DMS 273 treated with DMSO at 0.1 percent for 48 hours (cell line): ENCODE results near the gene PNMA6A.
"Not testable (repeated sequence)": the region's sequence is repeated elsewhere in the genome, so short reads cannot be mapped to it uniquely, and the experiment has no call there.

ENCODE experiments used
- DNase-seq: peaks from one replicate; lab custom pipeline; 2025; lab: John Stamatoyannopoulos, UW

The PNMA6A gene

DNA sequence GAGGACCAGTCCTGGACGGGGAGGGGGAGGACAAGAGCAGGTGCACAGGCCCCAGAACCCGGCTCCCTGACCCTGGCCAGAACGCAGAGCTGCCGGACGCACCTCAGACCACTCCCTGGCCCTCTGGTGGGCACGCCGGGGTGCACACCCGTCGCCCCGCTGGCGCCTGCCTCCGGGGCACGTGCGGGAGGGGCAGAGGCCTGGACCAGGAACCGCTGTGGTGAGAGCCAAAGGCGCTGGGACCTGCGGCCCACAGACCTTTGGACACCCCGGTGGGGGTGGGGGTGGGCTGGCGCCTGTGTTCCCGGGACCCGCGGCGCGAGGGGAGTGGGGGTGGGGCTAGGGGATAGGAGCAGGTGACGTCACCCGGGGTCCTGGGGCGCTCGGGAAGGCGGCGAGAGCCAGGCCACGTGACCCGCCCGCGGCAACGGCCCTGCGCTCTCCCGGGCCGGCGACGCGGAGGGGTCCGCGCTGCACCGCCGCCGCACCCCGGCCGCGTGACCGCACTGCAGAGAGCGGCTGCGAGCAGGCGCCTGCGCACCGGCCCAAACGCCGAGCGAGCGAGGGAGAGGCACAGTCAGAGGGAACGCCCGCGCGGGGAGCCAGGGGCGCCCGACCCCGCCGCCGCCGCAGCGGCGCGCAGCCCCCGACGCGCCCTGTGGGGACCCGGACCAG is at the start of gene PNMA6A:
Gene PNMA6A, plus strand, starts transcription at position 546 of the 675 bp plus-strand sequence. CDS start 609 bp downstream, outside the sequence.
- not testable (repeated sequence) for DNase-seq

- not testable (repeated sequence) for DNase-seq
Measured at GRCh38 chrX:153026501-153026900, 45.8 kb upstream of the PNMA6A start.

GRCh38 chrX:153028487-153028886 is 43.8 kb upstream of the PNMA6A start:
- not testable (repeated sequence) for DNase-seq

DNA sequence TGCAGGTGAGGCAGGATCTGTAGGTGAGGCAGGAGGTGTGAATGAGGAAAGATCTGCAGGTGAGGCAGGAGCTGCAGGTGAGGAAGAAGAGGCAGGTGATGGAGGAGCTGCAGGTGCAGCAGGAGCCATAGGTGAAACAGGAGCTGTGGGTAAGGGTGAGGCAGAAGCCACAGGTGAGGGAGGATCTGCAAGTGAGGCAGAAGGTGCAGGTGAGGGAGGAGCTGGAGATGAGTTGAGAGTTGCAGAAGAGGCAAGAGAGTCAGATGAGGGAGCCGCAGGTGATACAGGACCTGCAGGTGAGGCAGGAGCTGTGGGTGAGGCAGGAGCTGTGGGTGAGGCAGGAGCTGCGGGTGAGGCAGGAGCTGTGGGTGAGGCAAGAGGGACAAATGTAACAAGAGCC is 43.1 kb upstream of the PNMA6A start:
- DNase-seq: no peak

GRCh38 chrX:153029875-153030274 is 42.4 kb upstream of the PNMA6A start:
- DNase-seq: no peak

- DNase-seq: no peak
Measured at GRCh38 chrX:153030801-153031200, 41.5 kb upstream of the PNMA6A start.

GRCh38 chrX:153032397-153033118 is 39.7 kb upstream of the PNMA6A start:
- no peak for DNase-seq

DNA sequence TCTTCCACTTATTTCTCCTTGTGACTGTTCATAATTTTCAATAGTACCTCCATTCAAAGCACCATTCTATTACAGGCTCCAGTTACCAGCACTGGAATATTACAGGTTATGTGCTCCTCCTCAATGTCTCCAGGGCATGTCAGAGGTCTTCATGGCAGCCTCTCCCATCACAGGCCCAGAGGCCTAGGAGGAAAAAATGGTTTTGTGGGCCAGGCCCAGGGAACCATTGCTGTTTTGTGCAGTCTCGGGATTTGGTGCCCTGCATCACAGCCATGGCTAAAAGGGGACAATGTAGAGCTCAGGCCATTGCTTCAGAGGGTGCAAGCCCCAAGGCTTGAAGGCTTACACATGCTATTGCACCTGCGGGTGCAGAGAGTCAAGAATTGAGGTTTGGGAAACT is 23.2 kb upstream of the PNMA6A start:
- no peak for DNase-seq

- no peak for DNase-seq
Measured at GRCh38 chrX:153052534-153052933, 19.7 kb upstream of the PNMA6A start.

GRCh38 chrX:153055871-153056749 is 16.1 kb upstream of the PNMA6A start, which contains the start of gene PNMA3:
PNMA3 (plus strand) TSS chrX:153056470; CDS start chrX:153057056, 586 bp downstream.
- DNase-seq: no peak

- DNase-seq: no peak
Measured at GRCh38 chrX:153057281-153057680, 15.0 kb upstream of the PNMA6A start.

DNA sequence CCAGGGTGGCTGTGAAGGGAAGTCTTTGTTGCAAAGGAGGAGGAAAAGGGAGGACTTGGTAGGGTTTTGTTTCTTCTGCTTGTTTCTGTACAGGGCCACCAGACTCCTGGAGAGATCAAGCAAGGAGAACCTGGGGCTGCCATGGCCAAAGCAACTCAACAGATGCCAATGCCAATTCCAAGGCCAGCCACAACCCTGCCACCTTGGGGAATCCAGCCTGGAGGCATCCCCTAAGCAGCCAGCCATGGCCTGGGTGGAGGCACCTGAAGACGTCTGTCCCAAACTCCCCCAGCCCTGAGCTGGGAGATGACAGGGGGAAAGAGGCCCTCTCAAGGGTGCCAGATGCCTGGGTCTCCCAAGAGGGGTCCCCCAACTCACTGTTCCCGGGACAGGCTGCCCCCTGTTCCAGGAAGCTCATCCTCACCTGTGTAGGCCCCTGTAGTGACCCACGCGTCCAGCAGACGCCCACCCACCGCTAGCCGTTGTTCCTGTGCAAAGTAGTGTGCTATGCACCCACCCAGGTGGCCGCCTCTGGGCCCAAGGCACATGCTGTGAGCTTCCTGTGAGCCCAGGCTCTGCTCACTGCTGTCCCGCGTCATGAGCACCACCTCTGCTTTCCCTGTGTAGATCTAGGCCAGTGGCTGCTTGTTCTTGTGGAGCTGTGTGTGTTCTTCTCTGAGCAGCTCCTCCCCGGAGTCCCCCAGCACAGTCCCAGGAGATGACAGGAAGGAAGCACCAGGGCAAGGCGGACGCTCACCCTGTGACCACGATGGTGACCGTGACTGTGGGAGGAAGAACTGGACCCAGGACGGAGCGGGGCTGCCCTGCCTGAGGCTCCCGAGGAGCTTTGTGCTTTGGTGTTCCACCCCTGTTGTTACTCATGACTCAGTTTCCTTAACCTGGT is 12.8 kb upstream of the PNMA6A start:
- DNase-seq: no peak

GRCh38 chrX:153060095-153060445 is 12.2 kb upstream of the PNMA6A start:
- no peak for DNase-seq

GRCh38 chrX:153061732-153062131 is 10.5 kb upstream of the PNMA6A start:
- DNase-seq: no peak

GRCh38 chrX:153063315-153063714 is 8.9 kb upstream of the PNMA6A start:
- no peak for DNase-seq

- DNase-seq: no peak
Measured at GRCh38 chrX:153064061-153064460, 8.2 kb upstream of the PNMA6A start.

DNA sequence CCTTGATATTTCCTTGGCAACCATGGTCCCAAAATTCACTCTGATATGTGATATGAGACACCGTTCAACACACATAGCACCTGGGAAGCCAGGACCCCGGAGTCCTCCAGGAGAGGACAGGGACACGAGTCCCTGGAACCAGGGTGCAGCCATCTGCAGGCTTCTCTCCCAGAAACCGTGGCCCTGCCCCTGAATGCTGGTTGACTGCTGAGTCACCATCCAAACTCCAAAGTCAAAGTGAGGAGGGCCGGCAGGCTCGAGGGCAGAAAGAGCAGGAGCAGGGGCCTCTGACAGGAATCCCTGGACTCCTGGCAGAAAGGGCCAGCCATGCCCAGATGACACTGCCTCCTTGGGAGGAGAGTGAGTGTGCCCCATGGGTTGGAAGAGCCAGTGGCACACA is 6.9 kb upstream of the PNMA6A start:
- no peak for DNase-seq

DNA sequence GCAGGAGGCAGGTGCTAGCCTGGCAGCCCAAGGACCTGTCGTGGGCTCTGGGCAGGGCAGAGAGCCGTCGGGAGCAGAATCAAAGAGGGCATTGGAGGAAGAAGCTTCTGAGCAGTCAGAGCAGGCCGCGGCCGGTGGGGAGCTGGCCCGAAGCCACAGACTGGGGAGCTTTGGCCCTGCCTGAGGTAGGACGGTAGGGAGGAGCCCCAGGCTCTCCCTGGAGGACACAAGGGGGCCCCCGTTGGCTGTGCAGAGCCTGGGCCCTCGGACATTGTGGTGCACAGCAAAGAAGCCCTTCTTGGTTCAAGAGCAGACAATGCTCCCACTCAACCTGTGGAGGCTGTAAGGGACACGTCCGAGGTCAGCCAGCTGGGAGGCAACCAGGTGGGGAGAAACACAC is 5.9 kb upstream of the PNMA6A start:
- not testable (repeated sequence) for DNase-seq

- not testable (repeated sequence) for DNase-seq
Measured at GRCh38 chrX:153073331-153073730, 1.1 kb downstream of the PNMA6A start.

GRCh38 chrX:153074262-153074899 is 2.1 kb downstream of the PNMA6A start:
- no peak for DNase-seq

DNA sequence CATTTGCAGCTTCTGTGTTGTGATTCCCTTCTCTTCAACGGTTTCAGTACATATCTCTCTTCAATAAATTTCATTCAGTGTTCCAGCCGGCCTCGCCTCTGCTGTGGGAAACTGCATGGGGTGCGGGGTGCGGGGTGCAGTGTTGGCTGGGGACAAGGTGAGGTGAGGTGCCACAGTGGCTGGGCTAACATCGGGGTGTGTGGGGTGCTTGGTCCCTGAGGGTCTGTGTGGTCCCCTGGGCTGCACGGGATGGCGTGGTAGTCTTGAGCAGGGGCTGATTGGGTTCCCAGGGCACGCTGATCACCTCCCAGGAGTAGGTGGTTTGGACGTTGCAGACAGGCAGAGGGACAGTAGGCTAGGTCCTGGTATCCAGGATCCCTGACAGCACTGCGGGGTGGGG is 2.7 kb downstream of the PNMA6A start:
- no peak for DNase-seq
